NCI-H345 treated with DMSO at 0.1 percent for 48 hours (cell line): ENCODE results near the gene RIT2.
A peak's percentile ranks its signal among the peaks of the same experiment; 100 is the strongest.

Source experiments
- DNase-seq: peaks from one replicate; lab custom pipeline; 2025; ENCODE audit not compliant: unreplicated experiment; lab: John Stamatoyannopoulos, UW

RIT2 gene

GRCh38 chr18:43017622-43018021, 97.9 kb downstream of the RIT2 start:
- no peak for DNase-seq

GRCh38 chr18:43013486-43013885, 102.0 kb downstream of the RIT2 start:
- DNase-seq, result no peak

DNA sequence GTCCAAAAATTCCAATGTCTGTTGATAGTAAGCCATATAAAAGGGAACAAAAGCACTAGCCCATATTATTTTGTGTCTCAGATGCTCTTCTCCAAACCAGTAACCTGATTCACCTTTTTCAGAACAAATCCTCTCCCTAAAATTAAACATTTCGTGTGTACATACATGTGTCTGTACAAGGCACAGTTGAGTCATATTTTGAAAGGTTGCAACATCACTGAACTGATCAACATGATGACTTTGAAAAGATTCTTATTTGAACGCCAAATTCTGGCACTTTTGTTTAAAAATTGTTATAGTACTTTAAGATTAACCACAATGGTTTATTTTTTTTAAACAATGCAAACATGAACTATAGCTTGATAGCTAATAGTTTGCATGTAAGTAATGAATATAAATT, 102.5 kb downstream of the RIT2 start:
- no peak for DNase-seq

DNA sequence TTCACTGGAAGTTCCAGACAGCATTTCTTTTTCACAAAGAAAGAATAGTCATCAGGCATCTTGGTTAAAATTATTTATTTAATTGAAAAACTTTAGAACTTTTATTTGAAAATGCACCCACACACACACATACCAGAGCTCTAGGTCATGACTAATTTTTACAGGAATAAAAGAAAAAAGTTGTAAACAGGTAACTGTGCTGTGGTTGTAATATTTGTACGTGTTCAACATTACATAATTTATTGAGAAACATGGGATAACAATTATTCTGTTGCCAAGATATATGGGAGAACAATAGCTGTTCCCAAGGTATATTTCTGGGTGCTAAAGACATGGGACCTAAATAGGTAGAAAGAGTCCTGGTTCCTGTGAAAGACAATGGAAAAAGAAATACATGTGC, 104.9 kb downstream of the RIT2 start:
- no peak for DNase-seq

GRCh38 chr18:43009674-43010073, 105.8 kb downstream of the RIT2 start:
- DNase-seq, result no peak

- no peak for DNase-seq
Measured at GRCh38 chr18:43007365-43007764, 108.1 kb downstream of the RIT2 start.

DNA sequence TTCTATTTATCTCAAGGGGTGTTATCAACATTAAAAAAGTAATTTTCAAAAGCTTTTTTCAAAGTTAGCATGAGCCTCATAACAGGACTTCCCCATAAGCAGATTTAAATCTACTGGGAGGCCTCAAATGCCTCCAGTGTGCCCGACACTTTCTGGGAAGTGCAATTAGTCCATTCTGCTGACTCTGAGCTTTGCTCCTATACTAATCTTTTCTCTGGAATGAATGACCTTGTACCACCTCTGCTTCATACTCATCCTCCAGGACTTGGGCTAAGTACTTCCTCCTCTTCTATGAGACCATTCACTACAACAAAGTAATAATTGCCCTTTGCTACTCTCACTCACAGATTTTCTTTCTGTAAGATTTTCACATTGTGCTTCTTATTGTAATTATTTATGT, 111.1 kb downstream of the RIT2 start:
- no peak for DNase-seq

DNA sequence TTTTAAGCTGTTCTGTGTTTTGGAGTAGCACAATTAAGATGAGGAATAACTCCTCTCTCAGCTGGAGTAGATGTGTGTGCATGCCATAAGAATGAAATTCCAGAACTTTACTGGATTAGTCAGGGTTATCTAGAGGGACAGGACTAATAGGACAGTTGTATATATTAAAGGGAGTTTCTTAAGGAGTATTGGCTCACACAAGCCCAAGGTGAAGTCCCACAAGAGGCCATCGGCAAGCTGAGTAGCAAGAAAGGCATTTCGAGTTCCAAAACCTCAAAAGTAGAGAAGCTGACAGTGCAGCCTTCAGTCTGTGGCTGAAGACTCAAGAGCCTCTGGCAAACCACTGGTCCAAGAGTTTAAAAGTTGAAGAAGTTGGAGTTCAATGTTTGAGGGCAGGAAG, 113.7 kb downstream of the RIT2 start:
- no peak for DNase-seq

DNA sequence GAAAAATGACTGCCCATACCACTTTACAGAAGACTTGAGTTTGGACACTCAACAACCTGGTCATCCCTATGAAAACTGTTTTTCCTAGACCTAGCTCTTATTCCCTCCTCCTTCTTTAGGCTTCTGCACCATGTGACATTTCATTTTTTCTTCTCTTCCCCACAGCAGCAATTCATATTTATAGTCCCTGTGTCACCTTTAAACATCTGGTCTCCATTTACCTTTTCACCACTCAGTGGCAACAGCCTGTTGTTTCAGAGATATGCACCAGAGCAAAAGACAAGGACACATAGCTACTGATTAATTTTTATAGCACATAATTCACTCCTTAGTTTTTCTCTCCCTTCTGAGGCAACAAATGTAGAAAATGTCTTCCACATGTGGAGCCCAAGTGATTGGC, 118.7 kb downstream of the RIT2 start:
- no peak for DNase-seq

DNA sequence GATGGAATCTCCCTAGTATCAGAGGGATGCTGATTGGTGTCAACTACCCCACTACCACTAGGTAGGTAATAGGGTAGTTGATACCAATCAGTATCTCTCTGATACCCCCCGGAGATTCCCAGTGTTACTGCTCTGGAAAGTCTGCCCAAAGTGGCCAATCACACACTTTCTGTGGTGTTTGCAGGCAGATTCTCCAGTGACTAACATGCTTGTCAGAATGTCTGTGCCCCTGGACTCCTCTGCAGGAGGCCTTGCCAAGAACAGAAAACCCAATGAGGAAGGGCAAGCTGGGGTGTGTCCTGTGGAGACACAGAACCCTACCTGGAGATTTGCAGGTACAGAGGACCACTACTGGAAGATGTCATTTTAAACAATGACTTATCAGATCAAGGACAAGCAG, 135.1 kb downstream of the RIT2 start:
- no peak for DNase-seq

DNA sequence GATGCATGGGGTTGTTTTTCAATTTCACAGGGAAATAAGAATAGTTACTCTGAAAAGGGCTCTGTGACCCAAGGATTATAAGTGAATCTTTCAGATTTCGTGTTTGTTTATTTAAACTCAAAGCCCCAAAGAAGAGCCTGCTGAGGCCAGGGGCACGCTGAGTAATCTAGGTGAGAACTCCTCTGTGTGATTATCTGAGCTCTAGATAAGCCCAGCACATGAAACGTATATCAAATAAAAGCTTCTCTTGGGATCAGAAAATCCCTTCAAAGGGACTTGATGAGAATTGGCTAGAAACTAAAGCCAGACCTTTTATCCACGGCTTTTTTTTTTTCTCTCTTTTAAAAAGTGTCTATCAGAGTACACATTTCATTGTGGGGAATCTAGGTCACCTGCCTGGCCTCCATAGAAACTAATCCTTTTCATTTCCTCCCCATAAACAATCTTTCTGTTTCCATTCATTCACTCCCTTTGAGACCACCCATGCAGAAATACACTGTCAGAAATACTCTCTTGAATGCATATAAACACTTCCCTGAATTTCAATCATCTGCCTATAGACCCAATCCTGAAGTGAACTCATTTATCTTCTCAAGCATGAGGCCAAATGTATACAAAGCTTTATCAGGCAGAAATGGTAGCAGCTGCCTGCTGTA, 137.4 kb downstream of the RIT2 start:
- peak; percentile 99 for DNase-seq

- no peak for DNase-seq
Measured at GRCh38 chr18:42976869-42977590, 138.5 kb downstream of the RIT2 start.

- DNase-seq, result no peak
Measured at GRCh38 chr18:42969366-42969765, 146.1 kb downstream of the RIT2 start.

DNA sequence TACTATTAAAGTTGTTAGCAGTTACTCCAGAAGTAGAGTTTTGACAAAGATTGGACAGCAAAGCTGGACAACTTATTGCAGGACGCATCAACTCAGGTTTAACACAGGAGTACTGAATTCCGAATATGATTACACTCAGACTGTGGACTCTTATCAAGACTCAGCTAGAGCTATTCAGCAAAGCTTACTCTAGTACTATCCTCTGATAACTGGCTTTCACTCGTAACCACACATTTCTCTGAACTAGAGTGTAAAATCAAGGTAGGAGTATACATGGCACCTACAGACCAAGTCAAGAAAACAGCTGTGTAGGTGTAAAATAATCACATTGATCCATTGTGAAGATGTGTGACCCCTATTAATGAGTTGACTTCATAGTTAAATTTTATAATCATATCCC, 154.2 kb downstream of the RIT2 start:
- no peak for DNase-seq

GRCh38 chr18:42959528-42959927, 156.0 kb downstream of the RIT2 start:
- DNase-seq, result no peak

DNA sequence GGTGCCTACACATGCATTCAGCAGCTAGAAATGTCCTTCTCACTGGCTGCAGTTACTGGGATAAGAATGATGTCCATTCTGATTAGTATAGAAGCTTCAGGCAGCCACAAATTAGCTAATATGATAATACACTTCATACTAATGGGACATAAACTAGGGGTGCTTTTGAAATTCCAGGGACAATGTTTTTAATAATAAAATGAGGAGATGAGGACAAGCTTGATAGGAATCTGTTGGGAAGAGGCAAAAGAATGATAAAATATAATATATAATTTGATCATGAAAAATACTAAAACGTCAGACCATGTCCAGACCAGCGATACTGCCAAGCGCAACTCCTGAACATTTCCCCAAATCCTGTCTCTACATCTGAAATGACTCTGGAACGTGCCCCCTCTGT, 157.1 kb downstream of the RIT2 start:
- no peak for DNase-seq

DNA sequence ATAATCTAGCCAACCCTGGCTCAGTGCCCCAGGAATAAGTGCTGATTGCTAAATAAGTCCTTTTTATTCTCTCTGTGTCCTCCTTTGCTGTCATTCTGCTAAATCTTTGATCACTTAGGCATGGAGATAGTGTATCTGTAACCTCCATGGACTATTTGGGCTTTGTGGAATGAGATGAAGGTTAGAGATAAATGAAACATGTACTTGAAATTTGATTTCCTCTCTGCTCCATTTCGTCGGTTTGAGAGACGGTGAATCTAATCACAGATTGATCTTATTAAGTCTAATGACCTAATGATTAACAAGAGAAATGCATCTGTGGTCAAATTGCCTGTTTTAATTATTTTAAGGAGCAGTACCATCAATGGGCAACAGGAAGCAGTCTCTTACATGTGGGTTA, 159.2 kb downstream of the RIT2 start:
- DNase-seq, result no peak

GRCh38 chr18:42954887-42955286, 160.6 kb downstream of the RIT2 start:
- no peak for DNase-seq

DNA sequence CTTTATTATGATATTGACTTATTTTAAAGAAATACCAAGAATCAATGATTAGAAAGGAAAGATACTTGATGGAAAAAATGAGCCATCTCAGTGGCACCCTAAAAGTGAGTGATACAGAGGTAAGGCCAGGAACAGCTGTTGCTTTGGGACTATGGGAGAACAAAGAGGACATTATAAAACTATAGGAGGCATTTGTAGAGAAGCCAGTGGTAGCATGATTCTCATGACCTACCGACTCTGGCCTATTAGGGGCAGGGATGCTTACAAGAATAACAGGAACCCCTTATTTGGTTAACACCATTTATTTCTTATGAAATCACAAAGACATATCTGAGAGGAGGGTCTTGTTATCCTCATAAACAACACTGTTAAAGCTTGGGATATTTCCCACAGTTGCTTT, 162.2 kb downstream of the RIT2 start:
- no peak for DNase-seq

- no peak for DNase-seq
Measured at GRCh38 chr18:42950732-42951131, 164.8 kb downstream of the RIT2 start.

DNA sequence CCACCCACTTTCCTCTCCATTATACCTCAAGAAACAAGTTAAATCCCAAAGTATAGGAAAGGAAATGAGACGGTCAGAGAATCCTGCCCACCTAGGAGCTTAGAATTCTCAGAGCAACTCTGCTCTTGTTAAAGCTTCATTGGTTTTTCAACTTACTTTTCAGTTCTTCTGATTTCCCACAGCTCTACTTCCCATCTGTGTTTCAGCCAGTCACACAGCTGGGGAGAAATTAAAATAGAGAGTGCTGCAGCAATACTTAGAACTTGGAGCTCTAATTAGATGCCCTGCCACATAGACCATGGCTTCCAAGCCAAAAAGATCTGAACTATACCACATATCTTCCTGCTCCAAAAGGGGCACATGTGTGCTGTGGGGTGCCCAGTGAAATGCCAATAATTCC, 166.7 kb downstream of the RIT2 start:
- DNase-seq, result no peak

GRCh38 chr18:42941860-42942259, 173.6 kb downstream of the RIT2 start:
- no peak for DNase-seq

DNA sequence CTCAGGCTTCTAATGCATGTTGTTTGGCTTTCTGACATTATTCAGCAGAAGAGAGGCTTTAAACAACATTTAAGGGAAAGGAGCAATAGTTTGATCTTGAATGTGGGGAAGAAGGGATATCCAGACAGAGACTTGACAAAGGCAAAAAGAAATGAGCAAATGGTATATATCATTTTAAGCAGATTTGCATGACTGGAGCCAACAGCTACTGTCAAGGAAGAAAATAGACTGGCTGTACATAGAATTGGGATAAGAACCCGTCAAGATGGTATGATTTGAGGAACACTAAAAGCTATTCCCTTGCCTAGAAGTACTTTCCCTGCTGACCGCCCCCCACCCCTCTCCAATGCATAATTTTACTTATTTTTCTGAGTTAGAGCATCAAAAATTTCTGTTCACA, 174.5 kb downstream of the RIT2 start:
- DNase-seq, result no peak
